RPMI8226 (cell line): Measurements from ENCODE around the gene CPSF3.
"Not testable (repeated sequence)": the region's sequence is repeated elsewhere in the genome, so short reads cannot be mapped to it uniquely, and the experiment has no call there.

Source experiments
- DNase-seq: peaks from one replicate; pipeline ENCODE4 v3.0.0-alpha.2; 2015

Gene CPSF3

DNA sequence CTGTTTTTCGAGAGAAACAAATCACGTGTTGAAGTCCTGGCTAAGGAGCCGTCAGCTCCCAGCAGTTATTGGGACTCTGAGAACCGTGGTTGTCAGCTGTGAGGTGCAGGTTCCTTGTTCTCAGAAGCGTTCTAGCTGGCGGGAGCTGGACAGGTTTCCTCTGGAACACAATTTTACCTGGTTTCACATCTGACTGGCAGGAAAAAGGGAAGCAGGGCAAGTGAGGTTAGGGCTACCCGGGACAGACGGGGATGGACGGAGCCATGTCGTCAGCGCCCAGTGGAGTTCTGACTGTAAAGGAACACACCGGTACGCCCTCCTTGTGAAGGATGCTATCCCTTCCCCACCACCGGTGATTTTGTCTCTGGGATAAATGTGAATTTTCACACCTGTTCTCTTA is 26.3 kb upstream of the CPSF3 start:
- DNase-seq, result no peak

DNA sequence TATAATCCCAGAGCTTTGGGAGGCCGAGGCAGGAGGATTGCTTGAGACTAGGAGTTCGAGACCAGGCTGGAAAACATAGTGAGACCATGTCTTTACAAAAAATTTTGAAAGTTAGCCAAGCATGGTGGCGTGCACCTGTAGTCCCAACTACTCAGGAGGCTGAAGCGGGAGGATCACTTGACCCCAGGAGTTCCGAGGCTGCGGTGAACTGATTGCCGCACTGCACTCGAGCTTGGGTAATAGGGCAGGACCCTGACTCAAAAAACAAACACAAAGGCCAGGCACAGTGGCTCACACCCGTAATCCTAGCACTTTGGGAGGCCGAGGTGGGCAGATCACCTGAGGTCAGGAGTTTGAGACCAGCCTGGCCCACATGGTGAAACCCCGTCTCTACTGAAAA is 25.2 kb upstream of the CPSF3 start:
- DNase-seq, result not testable (repeated sequence)

DNA sequence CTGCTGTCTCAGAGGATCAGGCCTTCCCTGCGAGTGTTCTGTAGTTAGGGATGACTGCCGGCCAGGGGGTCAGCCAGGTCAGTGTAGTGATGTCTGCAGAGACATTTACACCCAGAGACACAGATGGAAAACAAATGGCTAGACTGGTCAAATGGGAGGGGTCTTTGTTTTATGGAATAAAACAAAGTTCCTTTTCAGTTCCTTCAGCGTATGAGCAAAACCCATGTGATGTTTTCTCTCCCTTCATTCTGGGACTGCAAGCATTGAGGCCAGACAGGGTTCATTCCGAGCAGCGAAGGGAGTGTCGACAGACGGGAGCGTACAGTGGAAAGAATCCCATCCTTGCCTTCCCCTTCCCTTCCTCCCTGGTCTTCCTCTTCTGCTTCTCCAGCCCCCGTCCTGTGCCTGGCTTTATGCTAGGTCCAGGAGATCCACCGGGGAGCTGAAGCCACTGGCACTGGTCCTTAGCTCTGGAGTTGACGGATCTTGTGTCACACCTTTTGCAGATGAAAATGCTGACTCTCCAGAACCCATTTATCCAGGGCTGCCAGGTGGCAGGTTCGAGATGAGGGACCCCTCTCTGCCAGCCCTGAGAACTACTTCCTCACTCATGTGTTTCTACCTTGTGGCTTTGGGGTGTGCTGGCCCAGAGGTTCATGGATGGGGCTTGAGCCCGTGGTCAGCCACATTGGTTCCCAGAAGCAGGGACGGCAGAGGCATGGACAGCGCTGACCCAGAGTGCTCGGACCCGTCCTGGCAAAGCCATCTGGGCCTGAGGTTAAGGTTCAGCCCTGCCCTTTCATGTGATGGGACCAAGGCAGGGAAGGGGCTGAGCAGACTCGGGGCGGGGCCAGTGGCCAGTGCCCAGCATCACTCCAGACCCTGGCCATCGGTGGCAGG is 24.3 kb upstream of the CPSF3 start:
- DNase-seq, result no peak

DNA sequence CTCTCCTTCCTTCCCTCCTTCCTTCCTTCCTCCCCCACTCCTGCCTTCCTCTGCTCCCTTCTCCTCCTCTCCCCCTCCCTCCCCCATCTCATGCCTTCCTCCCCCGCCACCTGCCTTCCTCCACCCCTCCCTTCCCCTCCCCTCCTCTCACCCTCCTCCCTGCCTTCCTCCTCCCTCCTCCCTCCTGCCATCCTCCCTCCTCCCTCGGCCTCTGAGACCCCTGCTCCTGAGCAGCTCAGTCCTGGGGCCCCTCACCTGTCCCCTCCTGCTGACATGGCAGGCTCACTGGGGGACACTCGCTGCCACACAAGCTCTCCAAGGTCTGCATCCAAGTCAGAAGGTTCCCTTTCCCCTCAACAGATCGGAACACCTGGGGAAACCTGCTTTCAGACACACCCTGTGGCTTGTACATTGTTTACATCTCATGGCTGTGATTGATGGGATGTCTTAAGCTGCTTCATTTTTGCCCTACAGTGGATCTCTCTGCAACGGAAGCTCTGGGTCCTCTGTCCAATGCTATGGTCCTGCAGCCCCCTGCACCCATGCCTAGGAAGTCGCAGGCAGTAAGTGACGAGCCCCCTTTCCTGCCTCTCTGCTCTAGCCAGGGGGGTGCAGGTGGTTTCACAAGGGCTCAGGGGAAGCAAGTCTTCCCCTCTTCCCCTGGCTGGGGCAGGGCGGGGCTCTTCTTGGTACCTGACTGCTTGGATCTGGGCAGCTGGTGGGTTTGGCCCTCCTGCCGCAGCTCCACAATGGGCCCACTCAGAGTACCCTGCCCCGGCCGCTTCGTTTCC is 23.0 kb upstream of the CPSF3 start:
- DNase-seq, result no peak

DNA sequence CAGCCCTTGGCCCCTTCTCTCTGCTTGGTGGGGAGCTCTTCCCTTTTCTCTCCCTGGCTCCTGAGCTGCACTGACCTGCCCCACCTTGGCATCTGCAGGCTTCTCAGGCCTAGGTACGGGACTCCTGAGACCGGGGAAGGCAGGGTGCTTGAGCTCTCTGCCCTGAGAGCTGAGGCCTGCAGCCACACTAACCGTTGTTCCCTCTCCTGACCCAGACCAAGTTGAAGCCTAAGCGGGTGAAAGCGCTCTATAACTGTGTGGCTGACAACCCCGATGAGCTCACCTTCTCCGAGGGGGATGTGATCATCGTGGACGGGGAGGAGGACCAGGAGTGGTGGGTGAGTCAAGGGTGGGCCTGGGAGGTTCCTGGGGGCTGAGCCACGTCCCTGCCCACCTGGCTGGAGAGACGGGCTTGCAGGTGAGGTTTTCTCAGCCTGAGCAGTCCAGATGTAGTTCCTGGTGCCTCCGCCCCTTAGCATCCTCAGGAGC is 22.4 kb upstream of the CPSF3 start:
- DNase-seq, result no peak

DNA sequence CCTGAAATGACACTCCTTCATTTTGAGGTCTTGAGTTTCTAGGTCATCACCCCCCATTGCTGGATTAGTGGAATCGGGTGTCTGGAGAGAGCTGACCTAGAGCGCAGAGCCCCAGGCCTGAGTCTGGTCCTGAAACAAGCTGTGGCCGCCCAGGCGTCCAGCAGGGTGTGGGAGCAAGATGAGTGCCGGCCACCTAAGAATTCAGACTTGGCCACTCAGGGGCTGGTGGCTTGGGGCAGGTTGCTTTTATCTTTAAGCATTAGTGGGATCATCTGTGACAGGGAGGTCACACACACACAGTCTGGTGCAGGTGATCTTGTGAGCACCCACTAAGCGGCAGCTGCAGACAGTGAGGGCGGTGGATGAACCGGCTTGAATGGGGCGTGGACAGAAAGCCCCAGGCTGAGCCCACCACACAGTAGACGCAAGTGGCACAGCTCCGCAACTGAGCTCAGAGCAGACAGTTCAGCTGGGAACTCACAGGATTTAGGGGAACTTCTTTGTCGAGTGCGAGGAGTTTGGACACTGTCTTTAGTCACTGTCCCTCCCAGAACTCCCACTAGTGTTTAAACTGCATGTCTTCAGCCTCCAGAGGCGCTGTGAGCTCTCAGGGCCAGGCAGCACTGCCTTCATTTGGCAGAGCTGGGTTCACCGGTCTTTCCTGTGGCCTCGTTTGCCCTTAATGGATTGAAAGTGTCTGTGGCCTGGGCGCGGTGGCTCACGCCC is 21.6 kb upstream of the CPSF3 start:
- no peak for DNase-seq

DNA sequence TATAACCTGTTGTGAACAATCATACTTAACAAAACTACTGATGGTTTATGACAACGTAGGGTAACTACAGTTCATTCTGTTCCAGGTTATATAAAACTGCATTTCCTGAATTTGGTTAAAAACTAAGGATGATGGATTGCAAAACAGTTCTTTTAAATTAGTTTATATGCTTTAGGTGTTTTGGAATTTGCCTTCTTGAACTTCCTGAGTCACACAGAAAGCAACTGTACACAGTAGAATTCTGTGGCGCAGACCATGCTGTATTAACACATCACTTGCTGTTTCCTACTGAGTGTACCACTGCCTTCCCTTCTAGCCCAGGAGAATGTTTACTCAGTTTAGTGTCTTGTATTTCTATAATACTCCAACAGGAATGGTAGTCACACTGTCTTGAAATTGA is 19.5 kb upstream of the CPSF3 start:
- DNase-seq, result no peak

DNA sequence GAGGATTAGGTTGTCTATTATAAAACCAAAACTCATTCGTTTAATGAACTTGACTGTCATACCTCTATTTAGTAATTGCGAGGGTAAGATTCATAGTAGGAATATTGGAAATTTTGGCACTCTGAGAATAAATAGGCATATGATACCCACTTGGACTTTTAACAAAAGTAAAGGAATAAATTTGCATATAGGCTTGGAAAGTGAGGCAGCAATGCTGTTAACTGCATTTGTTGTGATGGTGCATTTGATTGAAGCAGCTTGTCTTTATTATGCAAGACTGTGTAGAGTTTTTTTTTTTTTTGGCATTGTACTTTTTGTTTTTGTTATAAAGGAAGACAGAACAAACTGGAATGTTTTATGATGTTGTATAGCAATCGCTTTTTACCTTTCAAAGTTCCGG is 19.0 kb upstream of the CPSF3 start:
- DNase-seq, result no peak

DNA sequence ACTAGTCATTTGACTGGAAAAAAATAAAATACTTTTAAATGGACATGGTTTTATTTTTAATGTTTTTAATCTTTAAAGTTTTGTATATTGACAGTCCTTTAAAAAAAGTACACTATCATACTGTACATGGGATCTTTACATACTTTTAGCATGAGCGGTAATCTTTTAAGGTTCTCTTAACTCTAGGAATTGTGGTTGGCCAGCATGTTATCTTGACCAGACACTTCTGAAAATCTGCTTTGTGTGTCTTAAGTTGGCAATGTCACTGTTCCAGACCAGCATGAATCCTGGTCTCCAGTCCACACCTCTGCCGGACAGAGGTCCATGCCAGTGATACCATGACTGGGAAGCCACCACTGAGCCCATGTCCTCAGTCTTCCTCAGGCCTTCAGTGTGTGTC is 17.8 kb upstream of the CPSF3 start:
- no peak for DNase-seq

DNA sequence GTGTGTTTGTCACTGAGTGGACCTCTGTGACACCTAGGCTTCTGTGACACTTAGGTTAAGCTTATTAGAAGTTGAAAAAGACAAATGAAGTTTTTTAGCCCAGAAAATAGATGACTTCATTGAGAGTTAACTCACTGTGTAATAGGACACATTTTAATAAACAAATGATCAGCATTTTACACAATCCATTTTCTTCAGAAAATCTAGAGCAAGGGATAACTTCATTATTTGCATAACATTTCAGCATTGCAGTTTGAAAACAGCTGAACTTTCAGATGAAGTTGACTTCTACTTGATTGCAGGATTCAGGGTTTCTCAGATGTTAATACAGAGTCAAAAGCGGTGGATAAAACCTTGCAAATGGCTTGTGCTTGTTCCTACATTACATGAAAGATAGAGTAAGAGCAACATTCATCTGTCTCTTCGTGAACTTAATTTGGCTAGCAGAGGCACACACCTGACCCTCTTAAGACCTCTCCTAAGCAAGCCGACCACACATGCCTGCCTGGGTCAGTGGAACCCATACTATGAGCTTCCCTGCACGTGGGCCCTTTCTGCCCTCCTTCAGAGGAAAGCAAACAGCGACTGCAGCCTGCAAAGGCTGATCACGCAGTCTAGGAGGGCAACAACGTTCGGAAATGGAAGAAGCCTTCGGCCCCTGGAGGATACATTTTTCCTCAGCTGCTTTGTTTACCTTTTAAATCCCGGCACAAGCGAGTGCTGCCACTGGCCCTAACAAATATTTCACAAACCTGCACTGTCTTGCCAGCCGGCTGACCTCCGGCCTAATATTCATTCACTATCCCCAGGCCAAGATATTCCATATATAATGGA is 16.7 kb upstream of the CPSF3 start:
- DNase-seq, result no peak

DNA sequence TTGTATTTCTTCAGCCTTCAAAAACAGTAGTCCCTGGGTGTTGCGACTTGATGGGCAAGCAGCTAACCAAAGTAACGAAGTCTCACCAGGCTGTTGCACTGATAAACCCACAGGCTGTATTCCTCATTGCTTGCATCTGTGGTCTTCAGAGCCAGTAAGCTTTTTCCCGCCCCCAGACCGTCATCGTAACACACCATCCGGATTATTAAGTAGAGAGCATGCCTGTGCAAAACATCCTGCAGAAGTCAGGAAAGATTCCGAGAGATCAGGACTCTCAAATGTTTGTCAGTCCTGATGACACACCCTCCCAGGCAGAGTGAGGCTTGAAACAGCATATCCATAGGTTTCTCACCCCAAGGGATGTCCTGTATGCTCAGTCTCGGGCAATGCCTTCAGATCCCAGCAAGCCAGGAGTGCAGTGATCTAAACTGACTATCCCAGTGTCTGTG is 16.1 kb upstream of the CPSF3 start:
- DNase-seq, result no peak

DNA sequence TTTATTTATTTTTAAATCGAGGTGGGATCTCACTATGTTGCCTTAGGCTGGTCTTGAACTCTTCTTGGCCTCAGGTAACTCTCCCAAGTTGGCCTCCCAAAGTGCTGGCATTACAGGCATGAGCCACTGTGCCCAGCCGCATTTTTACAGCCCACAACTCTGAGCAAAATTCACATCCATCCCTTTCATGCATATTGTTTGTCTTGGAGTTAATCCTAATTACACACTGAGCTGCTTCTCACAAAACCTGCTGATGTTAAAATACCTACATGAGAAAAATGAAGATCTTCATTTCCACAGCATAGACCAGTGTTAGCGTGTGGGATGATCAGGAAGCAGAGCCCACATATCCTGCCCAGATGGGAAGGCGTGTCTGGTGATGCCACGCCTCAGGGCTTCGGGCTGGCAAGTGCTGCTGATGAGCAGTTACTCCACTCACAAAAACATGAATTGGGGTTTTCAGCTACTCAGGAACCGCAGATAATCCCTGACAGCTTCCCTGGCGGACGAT is 14.8 kb upstream of the CPSF3 start:
- DNase-seq, result no peak

DNA sequence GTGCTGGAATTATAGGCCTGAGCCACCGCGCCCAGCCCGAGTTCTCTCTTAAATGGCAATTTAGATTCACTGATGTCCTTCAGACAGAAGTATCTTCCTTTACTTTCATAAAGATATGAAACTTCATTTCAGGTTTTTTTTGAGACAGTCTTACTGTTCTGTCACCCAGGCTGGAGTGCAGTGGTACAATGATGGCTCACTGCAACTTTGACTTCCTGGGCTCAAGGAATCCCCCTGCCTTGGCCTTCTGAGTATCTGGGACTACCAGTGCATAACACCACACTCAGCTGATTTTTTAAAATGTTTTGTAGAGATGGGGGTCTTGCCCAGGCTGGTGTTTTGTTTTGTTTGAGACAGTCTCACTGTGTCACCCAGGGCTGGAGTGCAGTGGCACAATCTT is 13.3 kb upstream of the CPSF3 start:
- DNase-seq, result no peak

DNA sequence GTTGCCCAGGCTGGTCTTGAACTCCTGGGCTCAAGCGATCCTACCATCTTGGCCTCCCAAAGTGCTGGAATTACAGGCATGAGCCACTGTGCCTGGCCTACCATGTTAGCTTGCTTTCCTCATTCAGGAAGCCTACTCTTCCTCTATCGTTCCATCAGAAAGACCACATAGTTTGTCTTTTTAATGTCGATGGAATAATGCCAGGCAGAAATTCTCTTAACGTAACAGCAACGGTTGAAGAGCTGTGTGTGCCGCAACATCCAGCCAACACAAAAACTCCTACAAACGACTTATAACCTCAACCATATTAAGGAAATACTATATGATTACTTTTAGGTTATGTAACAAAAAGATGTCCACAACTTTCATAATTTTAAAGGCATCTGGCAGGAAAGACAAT is 10.7 kb upstream of the CPSF3 start:
- DNase-seq, result no peak

DNA sequence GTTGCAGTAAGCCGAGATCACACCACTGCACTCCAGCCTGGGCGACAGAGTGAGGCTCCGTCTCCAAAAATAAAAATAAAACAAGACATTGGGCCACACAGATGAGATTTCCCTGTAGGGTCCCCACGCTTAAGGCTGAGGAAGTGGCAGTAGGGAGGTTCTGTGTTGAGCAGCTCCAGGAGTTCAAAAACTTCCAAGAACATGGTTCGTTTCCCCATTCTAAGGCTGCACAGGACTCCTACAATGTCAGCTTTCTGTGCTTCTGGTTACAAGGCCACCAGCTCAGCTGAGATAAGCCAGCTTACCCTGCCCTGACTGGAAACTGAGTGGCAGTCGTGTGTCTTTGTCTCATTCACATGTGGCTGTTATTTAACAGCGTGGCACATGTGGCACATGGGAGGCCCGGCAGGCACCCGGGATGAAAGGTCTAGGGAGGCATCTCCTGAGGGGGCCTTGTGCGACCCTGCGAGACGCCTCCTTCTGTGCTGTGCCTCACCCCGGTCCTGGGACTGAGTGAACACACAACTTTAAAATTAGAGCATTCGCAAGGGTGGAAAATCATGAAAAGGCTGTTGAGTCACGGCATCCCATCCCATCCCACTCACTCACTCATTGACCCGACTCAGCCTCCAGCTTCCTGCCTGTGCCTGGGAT is 7.8 kb upstream of the CPSF3 start:
- no peak for DNase-seq

DNA sequence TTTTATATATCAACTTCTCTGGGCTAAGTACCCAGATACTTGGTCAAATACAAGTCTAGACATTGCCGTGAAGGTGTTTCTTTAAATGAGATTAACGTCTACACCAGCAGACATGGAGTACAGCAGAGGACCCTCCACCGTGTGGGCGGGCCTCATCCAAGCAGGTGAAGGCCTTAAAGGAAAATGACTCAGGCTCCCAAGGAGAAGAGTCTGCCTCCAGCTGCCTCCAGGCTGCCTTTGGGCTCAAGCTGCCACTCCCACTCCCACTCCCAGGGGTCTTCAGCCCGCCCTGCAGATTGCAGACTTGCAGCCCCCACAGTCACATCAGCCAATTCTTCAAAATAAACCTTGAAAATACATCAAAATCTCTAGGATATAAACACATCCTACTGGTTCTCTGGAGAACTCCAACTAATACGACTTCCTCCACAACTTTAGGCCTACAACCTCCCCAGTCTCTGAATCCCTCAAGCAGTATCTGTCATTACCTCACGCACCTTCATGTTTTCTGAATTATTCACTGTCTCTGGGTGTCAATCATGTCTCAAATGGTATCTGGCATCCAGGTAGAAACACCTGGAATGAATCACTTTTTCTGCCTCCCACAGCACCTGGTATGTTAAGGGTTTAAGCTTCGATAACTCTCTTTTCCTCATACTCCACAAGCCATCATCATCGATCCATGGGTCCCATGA is 7.0 kb upstream of the CPSF3 start:
- no peak for DNase-seq

DNA sequence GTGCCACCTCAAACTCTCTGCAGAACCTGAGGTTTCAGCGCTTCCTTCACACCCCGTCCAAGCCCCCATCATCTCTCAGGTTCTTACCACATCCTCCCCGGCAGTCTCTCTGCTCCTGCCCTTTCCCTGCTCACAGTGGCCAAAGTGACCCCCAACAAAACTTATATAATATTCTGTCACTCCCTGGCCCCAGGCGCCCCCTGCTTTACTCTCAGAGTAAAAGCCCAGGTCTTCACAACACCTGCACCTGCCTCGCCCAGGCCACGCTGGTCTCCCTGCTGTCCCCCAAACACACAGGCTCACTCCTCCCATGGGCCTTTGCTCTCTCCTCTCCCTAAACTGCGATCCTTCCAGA is 6.5 kb upstream of the CPSF3 start:
- DNase-seq, result no peak

DNA sequence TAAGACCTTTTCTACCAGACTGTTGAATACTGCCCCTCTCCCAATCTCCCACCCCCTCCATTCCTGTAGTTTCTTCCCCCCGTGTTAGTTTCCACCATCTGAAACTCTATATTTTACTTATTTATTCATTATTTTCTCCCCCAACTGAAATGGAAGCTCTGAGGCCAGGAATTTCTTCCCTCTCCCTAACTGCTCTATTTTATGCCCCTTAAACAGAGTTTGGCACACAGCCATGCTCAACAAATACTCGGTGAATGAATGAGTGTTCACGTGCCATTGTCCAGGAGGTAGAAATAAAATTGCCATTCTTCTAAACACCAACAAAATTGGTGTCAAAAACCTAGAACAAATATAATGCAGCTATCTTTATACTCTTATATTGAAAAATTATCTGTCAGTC is 5.7 kb upstream of the CPSF3 start:
- DNase-seq, result no peak

DNA sequence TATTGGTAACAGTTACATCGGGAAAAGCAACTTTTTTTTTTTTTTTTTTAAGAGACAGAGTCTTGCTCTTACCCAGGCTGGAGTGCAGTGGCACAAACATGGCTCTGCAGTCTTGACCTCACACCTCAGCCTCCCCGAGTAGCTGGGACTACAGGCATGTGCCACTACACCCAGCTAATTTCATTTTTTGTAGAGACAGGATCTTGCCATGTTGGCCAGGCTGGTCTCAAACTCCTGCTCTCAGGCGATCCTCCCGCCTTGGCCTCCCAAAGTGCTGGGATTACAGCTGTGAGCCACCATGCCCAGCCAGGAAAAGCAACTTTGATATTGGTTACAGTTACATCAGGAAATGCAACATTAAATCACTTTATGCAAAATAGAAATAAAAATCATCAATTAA is 4.7 kb upstream of the CPSF3 start:
- DNase-seq, result no peak

DNA sequence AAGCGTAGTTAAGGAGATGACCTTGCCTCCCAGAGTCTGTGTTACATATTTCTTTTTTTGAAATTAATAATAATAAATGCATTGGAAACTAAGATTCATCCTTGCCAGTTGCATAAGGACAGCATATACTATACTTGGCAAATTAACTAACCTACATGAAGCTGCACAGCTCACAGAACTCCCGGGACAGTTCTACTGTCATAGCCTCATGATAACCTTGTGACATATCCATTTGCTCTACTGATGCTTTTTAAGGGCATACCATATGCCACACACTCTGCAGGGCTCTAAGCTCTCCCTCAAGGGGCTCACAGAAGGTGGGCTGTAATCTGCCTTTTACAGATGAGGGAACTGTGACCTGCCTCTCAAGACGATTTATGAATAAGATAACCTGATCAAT is 3.9 kb upstream of the CPSF3 start:
- DNase-seq, result no peak

DNA sequence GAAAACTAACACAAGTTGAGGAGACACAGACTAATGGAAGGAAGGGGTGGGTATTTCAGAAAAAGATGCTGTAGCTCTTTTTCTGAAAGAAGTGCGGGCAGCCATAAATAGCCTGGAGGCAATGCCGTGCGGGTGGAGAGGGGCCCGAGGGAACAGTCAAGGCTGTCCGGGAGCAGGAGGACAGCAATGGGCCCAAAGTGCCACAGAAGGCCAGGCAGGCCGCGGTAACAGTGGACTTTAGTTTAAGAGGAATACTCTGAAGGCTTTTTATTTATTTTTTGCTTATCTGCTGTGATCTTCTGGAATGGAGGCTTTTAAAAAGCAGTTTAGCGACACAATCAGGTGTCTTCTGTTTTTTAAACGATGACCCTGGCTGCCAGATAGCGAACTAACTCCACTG is 3.0 kb upstream of the CPSF3 start:
- DNase-seq, result no peak
